ENCODE measurements around the gene GNB1. TPM values are rescaled to one million over a fixed set of nuclear protein-coding genes. Genes with fewer than 3 reads are reported as not detected.
"Not testable (repeated sequence)": the region's sequence is repeated elsewhere in the genome, so short reads cannot be mapped to it uniquely, and the experiment has no call there.

GNB1 gene
- total RNA-seq, 3 donors from 2014 or later (not counting 1 experiment from before 2014, with no cell fraction given) = 285 to 304 (median 289) TPM

GRCh38 chr1:1889090-1889750 lies 1.7 kb downstream of the GNB1 start:
- H3K4me1 Mint-ChIP-seq = peaks cover 40 to 49% of the 10 kb centered on the region in 2 donors
- 9% methylated on average over 9 of the region's 9 CpGs for WGBS (ENCODE audit: insufficient coverage)
- no peak for DNase-seq

GRCh38 chr1:1883890-1884289 lies 7.0 kb downstream of the GNB1 start:
- not testable (repeated sequence) for H3K36me3 Mint-ChIP-seq; H3K9me3 Mint-ChIP-seq; H3K27me3 Mint-ChIP-seq (ENCODE audit: low read depth in 2 of 2); ATAC-seq; H3K27me3 ChIP-seq (ENCODE audit: control insufficient read depth, insufficient read depth, low read length); H3K36me3 ChIP-seq (ENCODE audit: control insufficient read depth, insufficient read depth, low read length); DNase-seq; H3K9me3 ChIP-seq (ENCODE audit: control insufficient read depth, insufficient read depth, low read length); H3K27ac ChIP-seq (ENCODE audit: low read length); H3K4me3 ChIP-seq (ENCODE audit: low read length)
- H3K4me1 ChIP-seq (ENCODE audit: control insufficient read depth, insufficient read depth, low read length) = peaks cover 75% of the 10 kb centered on the region
- Mint-ChIP-seq H3K27ac (peak overlapping the region; percentile 71 to 86), H3K4me3 (peak overlapping the region; percentile 28), H3K4me1 (peaks cover 69 to 70% of the 10 kb centered on the region in 2 donors)
- 82% methylated on average over 11 of the region's 11 CpGs for WGBS (ENCODE audit: insufficient coverage)
- intact Hi-C loops (cut with micrococcal nuclease) = loop anchor here (5.0 kb wide), 1 partner anchor 37 kb away; no protein-coding TSS in a partner anchor

More at GRCh38 chr1:1889090-1889750, 1.7 kb downstream of the GNB1 start:
- Mint-ChIP-seq H3K27ac (peak overlapping the region; percentile 80 to 81), H3K9me3 (no peaks in the 10 kb centered on the region), H3K4me3 (peak overlapping the region; percentile 84), H3K27me3 (ENCODE audit: low read depth in 2 of 2) (no peaks in the 10 kb centered on the region), H3K36me3 (no peaks in the 10 kb centered on the region)
- no peaks in the 10 kb centered on the region for H3K36me3 ChIP-seq (ENCODE audit: control insufficient read depth, insufficient read depth, low read length)
- no peak for TF ChIP-seq CTCF (IDR thresholded peaks at IDR 0.05)
- H3K4me3 ChIP-seq (ENCODE audit: low read length) = peak overlapping the region; percentile 73
- peak overlapping the region; percentile 93 for H3K27ac ChIP-seq (ENCODE audit: low read length)
- no peak for ATAC-seq
- no peaks in the 10 kb centered on the region for H3K9me3 ChIP-seq (ENCODE audit: control insufficient read depth, insufficient read depth, low read length)
- no peaks in the 10 kb centered on the region for H3K27me3 ChIP-seq (ENCODE audit: control insufficient read depth, insufficient read depth, low read length)
- intact Hi-C loops (cut with micrococcal nuclease) = loop anchor here (5.0 kb wide), 1 partner anchor 107 kb away; no protein-coding TSS in a partner anchor
- peaks cover 56% of the 10 kb centered on the region for H3K4me1 ChIP-seq (ENCODE audit: control insufficient read depth, insufficient read depth, low read length)

- WGBS (ENCODE audit: insufficient coverage) = 54% methylated on average over 4 of the region's 4 CpGs
- H3K9me3 Mint-ChIP-seq = no peaks in the 10 kb centered on the region
- no peak for DNase-seq
- intact Hi-C loops (cut with micrococcal nuclease) = loop anchor here (5.0 kb wide), 1 partner anchor 36 kb away; no protein-coding TSS in a partner anchor
- Histone ChIP-seq H3K27ac (ENCODE audit: low read length) (no peak overlapping the region), H3K27me3 (ENCODE audit: control insufficient read depth, insufficient read depth, low read length) (no peaks in the 10 kb centered on the region), H3K9me3 (ENCODE audit: control insufficient read depth, insufficient read depth, low read length) (no peaks in the 10 kb centered on the region), H3K4me1 (ENCODE audit: control insufficient read depth, insufficient read depth, low read length) (peaks cover 75% of the 10 kb centered on the region), H3K4me3 (ENCODE audit: low read length) (no peak overlapping the region), H3K36me3 (ENCODE audit: control insufficient read depth, insufficient read depth, low read length) (peaks cover 7% of the 10 kb centered on the region)
- H3K4me1 Mint-ChIP-seq = peaks cover 69 to 70% of the 10 kb centered on the region in 2 donors
- H3K4me3 Mint-ChIP-seq = peak overlapping the region; percentile 57
- TF ChIP-seq CTCF (IDR thresholded peaks at IDR 0.05) = no peak
- no peaks in the 10 kb centered on the region for H3K36me3 Mint-ChIP-seq
- ATAC-seq = no peak
- no peaks in the 10 kb centered on the region for H3K27me3 Mint-ChIP-seq (ENCODE audit: low read depth in 2 of 2)
- H3K27ac Mint-ChIP-seq = peak overlapping the region; percentile 71 to 86
Observed at GRCh38 chr1:1883092-1883873, 7.6 kb downstream of the GNB1 start.

- Mint-ChIP-seq H3K27ac (peak overlapping the region; percentile 71 to 86), H3K4me1 (peaks cover 65 to 68% of the 10 kb centered on the region in 2 donors), H3K27me3 (ENCODE audit: low read depth in 2 of 2) (no peaks in the 10 kb centered on the region), H3K9me3 (no peaks in the 10 kb centered on the region), H3K4me3 (peak overlapping the region; percentile 63), H3K36me3 (no peaks in the 10 kb centered on the region)
- H3K9me3 ChIP-seq (ENCODE audit: control insufficient read depth, insufficient read depth, low read length) = no peaks in the 10 kb centered on the region
- WGBS (ENCODE audit: insufficient coverage) = 90% methylated on average over 6 of the region's 6 CpGs
- H3K36me3 ChIP-seq (ENCODE audit: control insufficient read depth, insufficient read depth, low read length) = peaks cover 7% of the 10 kb centered on the region
- intact Hi-C loops (cut with micrococcal nuclease) = loop anchor here (5.0 kb wide), 1 partner anchor 34 kb away; no protein-coding TSS in a partner anchor
- no peaks in the 10 kb centered on the region for H3K27me3 ChIP-seq (ENCODE audit: control insufficient read depth, insufficient read depth, low read length)
- no peak overlapping the region for H3K27ac ChIP-seq (ENCODE audit: low read length)
- ATAC-seq (peak; percentile 4 to 33 (median 29)), DNase-seq (no peak)
- H3K4me3 ChIP-seq (ENCODE audit: low read length) = no peak overlapping the region
- H3K4me1 ChIP-seq (ENCODE audit: control insufficient read depth, insufficient read depth, low read length) = peaks cover 70% of the 10 kb centered on the region
- no peak for TF ChIP-seq CTCF (IDR thresholded peaks at IDR 0.05)
Observed at GRCh38 chr1:1881727-1882126, 9.2 kb downstream of the GNB1 start.

Data from natural killer cell (primary cell).